Endodermal cell (in vitro differentiated cells): Measurements from ENCODE around the gene ZMPSTE24. TPM values are rescaled to one million over a fixed set of nuclear protein-coding genes. Genes with fewer than 3 reads are reported as not detected.

Source experiments
- DNase-seq: peaks from one replicate; pipeline ENCODE4 v3.0.0-alpha.2; 2017
- H3K27ac ChIP-seq: 2 replicates; pipeline ENCODE4 v1.5.1; 2013; ENCODE audit warnings: mild to moderate bottlenecking, low read depth, low read length, moderate library complexity
- H3K27me3 ChIP-seq: 2 replicates; pipeline ENCODE4 v1.6.1; 2013; ENCODE audit warnings: mild to moderate bottlenecking, low read length, moderate library complexity; ENCODE audit not compliant: insufficient read depth, control insufficient read depth, poor library complexity, severe bottlenecking
- H3K36me3 ChIP-seq: 2 replicates; pipeline ENCODE4 v1.7.0; 2013; ENCODE audit warnings: mild to moderate bottlenecking, low read length, moderate library complexity; ENCODE audit not compliant: control insufficient read depth, insufficient read depth
- H3K4me1 ChIP-seq: one replicate; pipeline ENCODE4 v1.7.0; 2013; ENCODE audit warnings: low read length; ENCODE audit not compliant: control insufficient read depth, insufficient read depth
- H3K4me3 ChIP-seq: 2 replicates; pipeline ENCODE4 v1.5.1; 2013; ENCODE audit warnings: mild to moderate bottlenecking, low read length, moderate library complexity
- H3K9ac ChIP-seq: 2 replicates; pipeline ENCODE4 v1.6.1; 2013; ENCODE audit warnings: mild to moderate bottlenecking, low read length, moderate library complexity; ENCODE audit not compliant: poor library complexity, severe bottlenecking; ENCODE audit errors: extremely low read depth
- H3K9me3 ChIP-seq: 2 replicates; pipeline ENCODE4 v1.6.1; 2013; ENCODE audit warnings: mild to moderate bottlenecking, low read length, moderate library complexity; ENCODE audit not compliant: control insufficient read depth
- H3K27ac Mint-ChIP-seq: 2 replicates; pipeline ENCODE4 v1.8.0; 2020; ENCODE audit warnings: mixed read lengths
- H3K27me3 Mint-ChIP-seq: 2 replicates; pipeline ENCODE4 v1.8.0; 2021; ENCODE audit warnings: mild to moderate bottlenecking, mixed read lengths; ENCODE audit not compliant: insufficient read depth
- H3K36me3 Mint-ChIP-seq: 2 replicates; pipeline ENCODE4 v1.8.0; 2020; ENCODE audit warnings: low read depth, mixed read lengths
- H3K4me1 Mint-ChIP-seq: 2 replicates; pipeline ENCODE4 v1.8.0; 2020; ENCODE audit warnings: mixed read lengths
- H3K4me3 Mint-ChIP-seq: 2 replicates; pipeline ENCODE4 v1.8.0; 2020; ENCODE audit warnings: mild to moderate bottlenecking, moderate library complexity, mixed read lengths
- H3K9me3 Mint-ChIP-seq: 2 replicates; pipeline ENCODE4 v1.8.0; 2020; ENCODE audit warnings: mild to moderate bottlenecking, mixed read lengths
- CTCF ChIP-seq: fragments of 200-600 bp; sonication (generic); conservative IDR thresholded peaks from 2 replicates; pipeline ENCODE4 v1.5.0; 2021; ENCODE audit warnings: antibody characterized with exemption, mild to moderate bottlenecking
- WGBS, 2 experiments: methylation state at CpG; one replicate each; pipeline versions ENCODE4 v1.1.5 to v1.1.7; 2013; ENCODE audit warnings: missing lambda C conversion rate in 2 of 2, mixed read lengths in 1 of 2; ENCODE audit not compliant: insufficient coverage in 1 of 2, insufficient read length in 1 of 2; 5-methylcytosine and 5-hydroxymethylcytosine counted together
- total RNA-seq, 2 donors: library from RNA; stranded (reverse); fragmentation: NEBNext Ultra II Directional in 1 of 2; extraction: Animal tissue kit (Norgen Biotek cat#: 25700) in 1 of 2; gene quantifications; 2 replicates in 1 of 2; 3 replicates in 1 of 2; pipeline ENCODE4 v1.2.1, GENCODE V29; 2021

The ZMPSTE24 gene
- total RNA-seq, 2 donors from 2014 or later: 41.4 to 42.4 TPM

GRCh38 chr1:40266786-40267535 lies 8.9 kb downstream of the ZMPSTE24 start:
- Mint-ChIP-seq H3K36me3 (peaks cover 53% of the 10 kb centered on the region), H3K27me3 (no peaks in the 10 kb centered on the region), H3K27ac (no peak overlapping the region), H3K4me3 (no peak overlapping the region), H3K9me3 (no peaks in the 10 kb centered on the region), H3K4me1 (no peaks in the 10 kb centered on the region)
- 93 to 94% methylated on average over 3 to 6 of the region's 6 CpGs for WGBS, 2 experiments
- Histone ChIP-seq H3K27ac (no peak overlapping the region), H3K9ac (no peak overlapping the region), H3K27me3 (no peaks in the 10 kb centered on the region), H3K4me3 (no peak overlapping the region), H3K36me3 (peaks cover 82% of the 10 kb centered on the region), H3K4me1 (no peaks in the 10 kb centered on the region), H3K9me3 (no peaks in the 10 kb centered on the region)
- no peak for TF ChIP-seq CTCF
- DNase-seq: no peak

- no peak overlapping the region for H3K9ac ChIP-seq
- Mint-ChIP-seq H3K9me3 (no peaks in the 10 kb centered on the region), H3K4me3 (no peak overlapping the region), H3K27ac (no peak overlapping the region), H3K27me3 (no peaks in the 10 kb centered on the region), H3K36me3 (peaks cover 54% of the 10 kb centered on the region), H3K4me1 (no peaks in the 10 kb centered on the region)
- no peak for TF ChIP-seq CTCF
- H3K36me3 ChIP-seq: peaks cover 83% of the 10 kb centered on the region
- no peaks in the 10 kb centered on the region for H3K9me3 ChIP-seq
- no peak overlapping the region for H3K27ac ChIP-seq
- no peak for DNase-seq
- no peak overlapping the region for H3K4me3 ChIP-seq
- H3K4me1 ChIP-seq: no peaks in the 10 kb centered on the region
- 93% methylated on average over 2 of the region's 2 CpGs; no CpG with 5 or more reads in 1 of the 2 experiments for WGBS, 2 experiments
- H3K27me3 ChIP-seq: no peaks in the 10 kb centered on the region
Measured at GRCh38 chr1:40267767-40268187, 9.7 kb downstream of the ZMPSTE24 start.

- Mint-ChIP-seq H3K27ac (no peak overlapping the region), H3K36me3 (peaks cover 55% of the 10 kb centered on the region), H3K4me1 (no peaks in the 10 kb centered on the region), H3K9me3 (no peaks in the 10 kb centered on the region), H3K4me3 (no peak overlapping the region), H3K27me3 (no peaks in the 10 kb centered on the region)
- Histone ChIP-seq H3K4me3 (no peak overlapping the region), H3K27me3 (no peaks in the 10 kb centered on the region), H3K9me3 (no peaks in the 10 kb centered on the region), H3K36me3 (peaks cover 81% of the 10 kb centered on the region), H3K4me1 (no peaks in the 10 kb centered on the region), H3K9ac (no peak overlapping the region), H3K27ac (no peak overlapping the region)
- no peak for DNase-seq
- TF ChIP-seq CTCF: no peak
Measured at GRCh38 chr1:40268211-40268610, 10.2 kb downstream of the ZMPSTE24 start.
